Activated CD4-positive, CD25-positive, alpha-beta regulatory T cell treated with anti-CD3 and anti-CD28 coated beads, Interleukin-2, amount 50 U/mL, for 24 hours (primary cell): ENCODE results near the gene TMEM9.

Source experiments
- ATAC-seq, 2 donors: fragments of 150-1000 bp; cut with Tn5 transposase; one replicate each; pipeline ENCODE4 v1.10.0; 2021; ENCODE audit warnings: mild to moderate bottlenecking in 1 of 2, moderate library complexity in 1 of 2

Gene TMEM9

DNA sequence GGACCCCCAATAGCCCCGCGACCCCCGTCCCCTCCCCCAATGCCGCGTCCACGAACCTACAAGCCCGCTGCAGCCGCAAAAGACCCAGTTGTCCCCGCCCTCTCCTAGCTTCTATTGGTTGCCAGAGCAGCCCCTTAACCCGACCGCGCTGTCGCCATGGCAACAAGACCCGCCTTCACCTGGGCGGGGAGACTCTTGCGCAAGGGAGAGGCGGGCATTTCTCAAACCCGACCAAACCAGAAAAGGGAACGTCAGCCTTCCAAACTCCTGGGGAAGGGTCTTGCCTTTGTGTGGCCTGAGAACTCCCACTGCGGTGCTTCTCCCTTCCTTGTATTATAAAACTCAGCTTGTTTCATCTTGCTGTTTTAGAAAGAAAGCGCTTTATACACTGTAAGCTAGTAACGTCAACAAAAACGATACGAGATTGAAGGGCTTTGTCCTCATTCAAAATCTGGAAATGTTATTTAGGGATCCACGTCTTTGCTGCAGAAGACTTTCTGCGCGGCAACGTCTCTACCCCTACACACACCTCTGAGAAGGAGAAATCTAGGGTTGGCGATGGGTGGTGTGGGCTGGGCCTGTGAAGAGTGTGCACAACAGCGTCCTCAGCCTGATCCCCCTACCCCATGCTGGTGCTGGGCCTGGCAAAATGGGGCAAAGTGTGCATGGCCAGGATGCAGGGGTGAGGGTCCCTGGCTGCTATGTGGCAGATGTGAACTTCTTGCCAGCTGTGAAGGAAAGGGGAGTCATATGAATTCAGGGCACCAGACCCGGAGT, at the start of gene TMEM9:
TMEM9 (minus strand) TSS at position 86 of the 777 bp plus-strand sequence. CDS start 551 bp downstream, outside the sequence.
- peak; percentile 96 to 97 for ATAC-seq

DNA sequence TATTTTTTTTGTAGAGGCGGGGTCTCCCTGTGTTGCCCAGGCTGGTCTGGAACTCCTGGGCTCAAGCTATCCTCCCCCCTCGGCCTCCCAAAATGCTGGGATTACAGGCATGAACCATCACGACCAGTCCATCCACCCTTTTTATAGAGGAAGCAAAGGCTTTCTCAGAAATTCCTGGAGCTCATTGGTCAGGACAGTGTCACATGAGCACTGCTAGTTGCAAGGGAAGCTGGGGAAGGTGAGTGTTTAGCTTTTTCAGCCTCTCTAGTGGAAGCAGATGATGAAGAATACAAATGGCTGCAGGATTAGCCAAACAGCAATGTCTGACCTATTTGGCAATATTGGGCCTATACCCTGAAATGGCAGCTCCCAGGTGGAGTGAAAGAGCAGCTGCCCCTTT, 44.3 kb upstream of the TMEM9 start:
- no peak for ATAC-seq

DNA sequence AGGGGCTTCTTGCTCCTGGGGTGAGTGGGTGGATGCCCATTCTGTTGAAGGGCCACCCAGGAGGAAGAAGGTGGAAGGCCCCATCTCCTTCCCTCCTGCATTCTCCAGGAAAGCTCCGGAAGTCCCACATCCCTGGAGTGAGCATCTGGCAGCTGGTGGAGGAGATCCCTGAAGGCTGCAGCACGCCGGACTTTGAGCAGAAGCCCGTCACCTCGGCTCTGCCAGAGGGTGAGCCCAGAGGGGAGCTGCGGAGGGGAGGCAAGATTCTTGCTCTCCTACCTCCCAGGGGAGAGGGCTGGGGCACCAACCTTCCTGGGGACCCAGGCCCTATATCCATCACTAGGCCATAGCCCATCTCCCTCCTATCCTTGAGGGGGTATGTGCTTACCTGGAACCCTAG, 39.8 kb upstream of the TMEM9 start:
- ATAC-seq: no peak

DNA sequence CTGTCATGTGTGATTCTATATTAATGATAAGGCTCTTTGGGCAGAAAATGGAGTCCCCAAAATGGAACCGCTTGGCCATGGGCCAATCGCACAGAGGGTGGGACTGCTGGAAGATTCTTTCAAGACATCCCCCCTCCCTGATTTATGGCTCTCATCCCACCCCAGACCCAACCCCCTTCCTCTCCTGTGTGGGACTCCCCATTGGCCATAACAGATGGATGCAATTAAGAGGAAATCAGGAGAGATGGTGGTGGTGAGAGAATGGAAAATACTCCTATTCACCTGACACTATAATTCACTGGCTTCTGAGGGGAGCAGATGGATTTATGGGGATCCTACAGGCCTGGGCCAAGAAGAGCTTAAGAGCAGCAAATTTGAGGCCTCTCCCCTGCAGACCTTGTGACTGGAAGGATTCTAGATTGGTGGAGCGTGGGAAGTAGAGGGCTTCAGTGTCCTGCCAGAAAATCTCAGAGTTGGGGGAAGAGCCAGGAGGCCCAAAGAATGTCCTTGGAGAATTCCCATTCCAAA, 38.1 kb upstream of the TMEM9 start:
- no peak for ATAC-seq

DNA sequence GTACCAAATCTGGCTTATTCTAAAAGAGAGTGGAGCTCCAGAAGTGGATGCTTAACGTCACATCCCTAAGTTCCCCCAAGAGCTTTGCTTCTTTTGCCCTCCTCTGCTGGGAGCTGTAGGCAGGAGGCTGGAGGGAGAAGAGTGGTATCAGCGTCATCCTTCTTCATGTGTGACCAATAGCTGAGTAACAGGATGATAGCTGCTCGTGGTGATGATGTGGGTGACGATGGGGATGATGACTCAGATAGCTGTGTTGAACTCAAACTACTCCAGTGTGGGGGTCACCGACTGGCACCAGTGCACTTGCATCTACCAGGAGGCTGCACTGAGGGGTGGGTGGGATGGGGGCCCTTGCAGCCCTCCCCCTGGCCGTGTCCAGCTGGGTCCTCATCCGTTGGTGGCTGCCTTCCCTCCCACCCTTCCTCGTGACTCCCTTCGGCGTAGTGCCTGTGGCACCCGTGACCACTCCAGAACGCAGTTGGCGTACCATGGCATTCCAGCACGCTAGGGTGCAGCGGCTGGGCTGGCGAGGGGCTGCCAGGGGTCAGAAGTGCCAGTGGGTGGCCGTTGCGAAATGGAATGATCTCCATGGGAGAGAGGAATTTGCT, 37.5 kb upstream of the TMEM9 start:
- peak; percentile 89 to 98 for ATAC-seq

DNA sequence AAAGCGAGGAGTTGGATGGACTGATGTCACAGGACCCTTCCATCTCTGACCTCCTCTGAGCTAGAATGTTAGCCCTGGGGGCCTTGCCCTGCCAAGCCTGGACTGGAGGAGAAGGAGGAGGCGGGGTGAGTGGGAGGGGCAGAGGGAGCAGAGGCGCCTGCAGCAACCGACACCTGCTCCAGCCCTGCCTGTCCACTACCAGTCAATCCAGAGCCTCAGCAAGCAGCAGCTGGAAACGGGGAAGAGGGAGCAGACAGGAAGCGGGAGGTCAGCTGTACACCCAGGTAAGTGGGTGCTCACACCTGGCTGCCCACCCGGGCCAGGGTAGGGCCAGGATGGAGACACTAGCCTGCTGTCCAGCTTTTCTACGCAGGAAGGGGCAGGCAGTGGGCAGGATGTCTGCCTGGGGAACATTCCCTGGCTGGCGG, 36.4 kb upstream of the TMEM9 start, which contains the start of gene IGFN1:
IGFN1 (plus strand) TSS at position 201 of the 428 bp plus-strand sequence. CDS start 2,470 bp downstream, outside the sequence.
- ATAC-seq: no peak

DNA sequence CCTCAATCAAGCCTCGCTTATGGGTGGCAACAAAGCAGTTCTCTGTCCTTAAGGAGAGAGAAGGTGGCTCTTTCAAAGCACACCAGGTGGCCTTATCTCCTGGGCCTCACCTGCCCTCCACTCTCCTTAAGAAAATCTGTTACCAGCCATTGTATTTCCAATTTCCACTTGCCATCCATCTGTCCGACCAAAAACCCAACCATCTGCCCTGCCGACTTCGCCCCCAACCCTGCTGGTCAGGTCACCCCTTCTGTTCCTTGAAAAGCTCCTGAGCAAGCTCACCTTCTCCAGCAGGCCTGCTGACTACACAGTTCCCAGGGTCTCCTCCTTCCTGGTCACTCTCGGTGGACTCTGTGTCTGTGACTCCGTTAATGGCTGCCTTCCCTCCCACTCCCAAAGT, 35.7 kb upstream of the TMEM9 start:
- no peak for ATAC-seq

DNA sequence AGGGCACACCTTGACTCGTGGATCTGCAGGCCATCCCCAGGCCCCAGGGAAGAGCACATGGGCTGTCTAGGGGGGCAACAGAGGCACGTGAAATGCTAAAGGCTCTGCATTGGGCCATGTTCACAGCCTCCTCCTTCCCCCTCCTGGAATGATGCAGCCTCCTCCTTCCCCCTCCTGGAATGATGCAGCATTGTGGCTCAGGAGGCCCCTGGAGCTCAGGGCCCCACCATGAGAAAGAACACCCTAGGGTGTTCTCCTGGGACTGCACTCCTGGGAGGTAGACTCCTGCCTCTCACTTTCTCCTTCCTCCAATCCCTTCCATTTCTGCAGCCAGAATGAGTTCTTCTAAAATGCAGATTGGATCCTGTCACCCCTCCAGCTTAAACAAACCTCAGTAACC, 34.8 kb upstream of the TMEM9 start:
- no peak for ATAC-seq

DNA sequence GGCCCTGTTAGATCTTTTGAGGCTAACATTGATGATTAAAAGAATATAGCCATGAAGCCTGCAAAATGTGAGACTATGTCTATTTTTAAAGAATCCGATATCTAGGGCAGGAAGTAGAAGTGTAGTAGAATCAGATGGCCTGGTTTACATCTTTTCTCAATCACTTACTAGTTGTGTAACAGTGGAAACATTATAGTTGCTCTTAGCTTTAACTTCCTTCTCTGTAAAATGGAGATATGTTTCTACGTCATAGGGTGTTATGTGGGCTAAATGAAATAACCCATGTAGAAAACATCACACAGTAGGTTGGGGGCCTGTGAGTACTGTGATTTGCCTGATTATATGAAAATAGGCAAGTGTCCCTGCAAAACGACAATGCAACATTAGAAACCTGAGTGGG, 31.9 kb upstream of the TMEM9 start:
- no peak for ATAC-seq

DNA sequence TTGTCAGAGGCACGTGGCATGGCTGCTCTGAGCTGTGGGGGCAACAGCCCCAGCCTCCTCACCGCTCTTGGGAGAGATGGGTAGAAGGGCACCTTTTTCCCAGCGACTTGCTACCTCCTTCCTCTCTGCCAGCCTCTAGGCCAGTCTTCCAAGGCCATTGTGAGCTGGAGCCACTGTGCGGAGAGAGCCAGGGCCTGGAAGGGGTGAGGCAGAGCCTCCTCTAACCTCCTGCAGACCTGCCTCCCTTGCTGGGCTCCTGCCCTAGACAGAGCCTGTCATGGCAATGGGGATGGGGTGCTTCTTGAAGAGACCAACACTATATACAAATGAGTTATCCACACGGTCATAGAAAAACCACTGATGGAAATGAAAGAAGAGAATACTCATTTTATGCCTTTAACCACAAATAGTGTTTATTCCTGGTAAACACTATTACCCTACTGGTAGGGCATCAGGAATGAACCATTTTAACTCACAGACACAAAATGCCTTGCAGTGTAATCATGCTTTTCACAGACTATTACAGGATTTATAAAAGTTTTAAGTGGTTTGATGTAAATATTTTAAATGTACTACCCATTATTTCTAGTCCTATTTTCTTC, 31.4 kb upstream of the TMEM9 start:
- ATAC-seq: peak; percentile 22 to 70

DNA sequence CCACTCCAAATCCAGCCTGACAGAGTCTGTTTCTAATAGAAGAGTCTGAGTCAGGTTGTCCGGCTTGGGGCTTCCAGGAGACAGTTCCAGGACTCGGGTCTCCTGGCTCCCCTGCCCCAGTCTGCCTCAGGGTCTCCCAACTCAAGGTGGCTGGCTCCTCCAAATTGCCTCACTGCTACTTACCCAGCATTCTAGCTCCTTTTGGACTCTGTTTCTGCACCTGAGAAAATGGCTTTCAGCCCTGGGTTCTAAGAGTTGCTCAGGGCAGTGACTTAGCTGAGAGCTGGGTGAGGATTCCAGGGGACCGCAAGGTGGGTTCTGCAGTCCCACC, 30.8 kb upstream of the TMEM9 start:
- no peak for ATAC-seq

DNA sequence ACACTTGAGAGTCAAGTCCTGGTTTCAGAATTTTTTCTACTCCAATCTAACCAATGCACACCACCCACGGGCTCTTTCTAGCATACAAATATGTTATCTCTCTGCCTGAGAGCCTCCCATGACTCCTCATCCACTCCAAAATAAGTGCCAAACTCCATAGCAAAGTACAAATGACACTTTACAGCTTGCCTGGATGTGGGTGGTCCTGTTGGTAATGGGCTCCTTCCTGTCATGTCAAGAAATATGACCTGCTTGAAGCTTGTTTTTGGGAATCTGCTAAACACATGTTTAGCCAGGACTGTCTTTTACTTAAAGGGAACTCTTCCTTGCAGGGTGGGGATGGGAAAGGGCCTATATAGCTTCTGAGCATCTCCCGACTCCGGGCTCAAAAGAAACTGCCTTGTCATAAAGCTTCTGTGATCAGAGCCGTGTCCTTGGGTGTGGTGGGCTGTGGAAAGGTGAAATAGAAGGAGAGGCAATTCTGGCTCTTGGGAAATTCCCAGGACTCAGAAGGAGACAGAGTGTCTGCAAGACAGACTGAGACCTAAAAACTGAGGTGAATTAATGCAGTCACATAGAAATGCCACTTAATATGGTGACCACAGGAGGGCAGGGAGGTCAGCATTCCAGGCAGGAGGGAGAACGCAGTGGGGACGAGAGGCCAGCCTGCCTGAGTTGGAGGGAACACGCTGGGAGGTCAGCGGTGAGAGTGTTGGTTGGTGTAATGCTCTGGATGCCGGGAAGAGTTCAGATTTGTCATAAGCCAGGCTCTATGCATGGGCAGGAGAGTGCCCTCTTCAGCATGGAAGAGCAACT, 30.2 kb upstream of the TMEM9 start:
- no peak for ATAC-seq

DNA sequence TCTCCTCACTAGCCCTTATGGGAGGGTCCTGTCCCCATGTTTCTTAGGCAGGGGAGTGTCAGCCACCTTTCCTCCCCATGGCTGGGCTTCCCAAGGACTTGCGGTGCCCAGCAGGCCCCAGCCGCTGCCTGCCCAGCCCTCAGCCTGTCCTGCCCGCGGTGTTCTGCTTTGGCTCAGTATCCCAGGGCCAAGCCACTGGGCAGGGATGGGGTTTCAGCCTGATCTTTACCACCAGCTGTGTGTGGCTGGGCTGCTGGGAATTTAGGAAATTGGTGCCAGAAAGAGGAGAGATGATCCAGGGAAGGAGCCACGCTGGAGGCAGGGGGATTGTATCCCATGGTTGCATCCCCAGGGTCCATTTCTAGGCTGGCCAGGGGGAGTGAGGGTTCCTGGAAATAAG, 29.5 kb upstream of the TMEM9 start:
- ATAC-seq: no peak

DNA sequence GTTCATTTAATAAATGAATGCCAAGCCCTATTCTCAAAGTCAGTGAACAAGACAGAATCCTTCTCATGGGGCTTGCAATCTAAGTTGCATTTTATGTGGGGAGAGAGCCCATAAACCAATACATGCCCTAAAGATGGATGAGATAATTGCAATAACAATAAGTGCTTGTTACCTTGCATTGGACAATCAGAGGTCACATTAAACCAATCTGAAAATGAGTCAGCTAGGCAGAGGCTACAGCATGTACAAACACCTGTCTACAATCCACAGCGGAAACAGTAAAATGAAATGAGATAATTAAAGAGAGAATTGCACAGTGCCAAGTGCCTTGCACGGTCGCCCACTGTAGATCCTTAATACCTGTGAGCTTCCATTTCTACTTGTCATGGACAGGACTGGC, 28.9 kb upstream of the TMEM9 start:
- ATAC-seq: no peak

DNA sequence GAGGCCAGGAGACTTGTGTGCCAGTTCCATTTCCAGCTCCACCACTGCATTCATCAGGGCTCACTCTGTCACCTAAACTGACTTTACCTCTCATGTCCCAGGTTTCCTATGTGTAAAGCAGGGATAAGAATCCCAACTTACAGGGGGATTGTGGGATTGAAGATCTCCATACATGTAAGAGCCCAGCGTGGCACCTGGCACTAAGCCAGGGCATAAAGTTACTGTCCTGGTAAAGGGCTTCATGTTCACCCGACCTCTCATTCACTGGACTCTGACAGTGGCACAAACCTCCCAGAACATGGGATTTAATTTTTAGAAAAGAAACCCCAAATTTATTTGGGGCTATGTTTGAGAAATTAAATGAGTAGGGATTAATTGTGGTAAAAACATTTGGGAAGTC, 27.5 kb upstream of the TMEM9 start:
- no peak for ATAC-seq

DNA sequence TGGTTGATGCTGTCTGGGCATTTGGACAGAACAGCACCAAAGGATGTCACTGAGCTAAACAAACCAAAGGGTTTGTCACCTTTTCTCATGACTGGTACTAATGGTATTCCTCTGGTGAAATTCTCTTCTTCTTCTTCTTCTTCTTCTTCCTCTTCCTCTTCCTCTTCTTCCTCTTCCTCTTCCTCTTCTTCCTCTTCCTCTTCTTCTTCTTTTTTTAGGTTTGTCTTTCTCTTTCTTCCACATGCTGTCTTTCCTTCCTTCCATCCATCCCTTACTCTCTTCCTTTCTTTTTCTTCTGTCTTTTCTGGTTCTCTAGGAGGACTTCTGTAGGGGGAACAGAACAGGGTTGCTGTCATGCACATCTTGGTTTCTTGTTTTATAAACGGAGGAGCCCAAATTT, 27.0 kb upstream of the TMEM9 start:
- no peak for ATAC-seq

DNA sequence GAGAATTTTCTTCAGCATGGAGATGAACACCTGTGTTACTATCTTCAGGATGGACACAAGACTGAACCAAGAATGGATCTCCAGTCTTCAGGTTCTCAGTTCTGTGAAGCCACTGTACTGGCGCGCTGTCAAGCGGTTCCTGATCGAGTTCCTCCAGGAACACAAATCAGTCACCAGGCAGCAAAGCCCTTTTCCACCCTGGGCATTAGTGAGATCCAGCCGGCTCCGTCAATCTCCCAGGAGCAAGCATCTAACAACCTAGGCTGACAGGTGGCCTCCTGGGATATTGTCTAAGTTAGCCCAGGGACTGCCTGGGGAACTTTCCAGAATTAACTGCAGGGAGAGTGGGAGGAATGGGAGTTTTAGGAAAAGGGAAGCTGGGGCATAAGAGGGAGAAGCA, 26.6 kb upstream of the TMEM9 start:
- ATAC-seq: no peak

DNA sequence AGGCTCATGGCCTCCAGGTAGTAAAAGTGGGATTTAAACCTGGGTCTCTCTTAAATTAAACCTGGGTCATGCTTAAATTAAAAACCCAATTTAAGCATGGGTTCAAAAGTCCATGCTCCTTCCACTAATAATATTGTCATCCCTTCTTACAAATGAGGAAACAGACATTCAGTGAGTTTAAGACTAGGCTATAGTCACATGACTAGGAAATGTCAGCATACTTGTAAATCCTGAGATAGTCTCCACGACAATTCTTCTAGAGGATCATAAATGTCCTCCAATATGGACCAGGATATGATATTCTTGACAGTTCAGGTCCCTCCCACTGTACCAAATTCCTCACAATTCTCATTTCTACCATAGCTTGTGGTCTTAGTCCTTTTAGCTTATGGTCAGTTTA, 25.9 kb upstream of the TMEM9 start:
- ATAC-seq: no peak

DNA sequence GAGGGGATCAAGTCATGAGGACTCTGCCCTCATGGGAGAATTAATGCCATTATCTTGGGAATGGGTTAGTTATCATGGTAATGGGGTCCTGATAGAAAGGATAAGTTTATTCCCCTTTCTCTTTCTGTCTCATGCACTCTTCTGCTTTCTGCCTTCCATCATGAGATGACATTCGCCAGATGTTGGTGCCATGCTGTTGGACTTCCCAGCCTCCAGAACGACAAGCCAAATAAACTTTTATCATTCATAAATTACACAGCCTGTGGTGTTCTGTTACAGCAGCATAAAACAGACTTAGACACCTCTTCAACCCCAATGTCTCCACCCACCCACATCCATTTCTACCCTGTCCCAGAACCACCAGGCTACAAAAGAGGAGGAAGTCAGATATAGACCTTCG, 24.4 kb upstream of the TMEM9 start:
- no peak for ATAC-seq

DNA sequence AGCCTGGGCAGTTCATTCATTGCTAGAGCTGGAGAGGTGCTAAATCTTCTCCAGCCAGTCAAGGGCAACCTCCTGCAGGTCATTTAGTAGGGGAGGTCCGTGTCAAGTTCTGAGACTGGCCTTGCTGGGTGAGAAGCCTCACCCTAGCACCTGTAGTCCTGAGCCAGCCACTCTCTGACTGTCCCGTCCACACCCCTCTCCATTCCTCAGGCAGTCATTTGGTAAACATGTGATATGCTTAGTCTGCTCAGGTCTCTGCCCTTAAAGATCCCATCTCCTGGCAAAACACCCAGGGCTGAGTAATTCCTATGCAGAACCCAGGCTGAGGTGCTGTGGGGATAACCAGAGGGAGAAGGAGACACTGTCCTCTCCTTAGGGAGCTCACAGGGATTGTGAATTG, 22.7 kb upstream of the TMEM9 start:
- ATAC-seq: no peak

DNA sequence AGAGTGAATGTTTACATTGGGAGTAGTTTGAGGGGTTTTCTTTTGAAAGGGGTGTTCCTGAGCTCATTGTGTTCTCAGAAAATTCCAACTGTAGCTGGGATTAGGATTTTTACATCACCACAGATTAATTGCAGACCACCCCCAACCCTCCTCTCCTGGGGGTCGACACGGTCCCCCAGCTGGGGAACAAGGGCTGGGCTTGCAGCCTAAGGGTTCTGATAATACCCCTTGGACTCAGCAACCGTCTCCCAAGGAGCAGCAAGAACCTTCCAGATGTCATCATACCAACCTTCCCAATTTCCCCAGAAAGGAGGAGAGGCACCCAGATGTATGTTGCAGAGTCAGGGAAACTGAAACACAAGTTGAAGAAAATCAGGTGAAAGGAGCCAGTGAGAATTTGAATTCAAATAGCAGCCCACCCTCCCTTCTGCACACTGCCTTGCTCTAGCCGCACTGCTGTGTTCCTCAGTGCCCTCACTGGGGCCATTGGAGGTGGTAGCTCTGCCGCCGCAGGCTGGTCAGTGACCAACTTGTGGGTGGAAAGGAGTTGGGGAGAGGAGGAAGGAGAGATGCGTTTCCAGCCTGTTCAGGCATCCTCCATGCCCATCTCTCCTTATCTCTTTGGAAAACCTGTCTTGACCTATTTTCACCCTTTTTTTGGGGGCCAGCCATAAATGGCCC, 21.7 kb upstream of the TMEM9 start:
- ATAC-seq: no peak

DNA sequence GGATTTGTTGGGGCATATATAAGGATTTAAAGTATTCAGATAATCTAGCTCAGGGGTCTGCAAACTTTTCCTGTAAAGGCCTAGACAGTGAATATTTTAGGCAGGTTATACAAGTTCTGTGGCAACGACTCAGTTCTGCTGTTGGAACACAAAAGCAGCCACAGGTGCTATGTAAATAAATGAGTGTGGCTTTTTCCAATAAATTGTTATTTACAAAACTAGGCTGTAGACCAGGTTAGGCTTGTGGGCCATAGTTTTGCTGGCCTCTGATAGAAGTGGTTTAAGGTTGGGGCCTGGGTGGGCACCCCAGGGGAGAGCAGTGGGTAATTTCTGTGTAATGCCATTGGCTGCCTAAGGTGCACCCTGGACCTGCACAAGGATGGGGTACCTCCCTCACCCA, 19.5 kb upstream of the TMEM9 start:
- ATAC-seq: no peak
